Measurements from ENCODE around the gene MRRF.

The MRRF gene

GRCh38 chr9:122309861-122310260 lies 45.2 kb downstream of the MRRF start:
- Histone ChIP-seq H3K36me3 (ENCODE audit: control insufficient read depth, low read length) (peaks cover 86% of the 10 kb centered on the region), H3K9me2 (replicated peaks; ENCODE audit: control insufficient read depth, low read length) (no peaks in the 10 kb centered on the region)

GRCh38 chr9:122314165-122314564 lies 49.5 kb downstream of the MRRF start:
- Histone ChIP-seq H3K9me2 (replicated peaks; ENCODE audit: control insufficient read depth, low read length) (no peaks in the 10 kb centered on the region), H3K36me3 (ENCODE audit: control insufficient read depth, low read length) (peaks cover 74% of the 10 kb centered on the region), H3K4me3 (ENCODE audit: low read length) (no peak overlapping the region), H3K9me3 (ENCODE audit: control insufficient read depth, insufficient read depth, low read length) (no peaks in the 10 kb centered on the region), H3K79me2 (ENCODE audit: control insufficient read depth, low read length) (no peaks in the 10 kb centered on the region), H3F3A (ENCODE audit: control insufficient read depth, insufficient read depth) (no peaks in the 10 kb centered on the region; the same call in 1 of the 2 replicates), H3K4me2 (ENCODE audit: low read length) (no peak overlapping the region), H3K27ac (ENCODE audit: low read depth, low read length) (no peak overlapping the region), H3K27me3 (ENCODE audit: control insufficient read depth, low read length) (no peaks in the 10 kb centered on the region), H4K20me1 (ENCODE audit: control insufficient read depth, insufficient read depth, low read depth, low read length) (no peaks in the 10 kb centered on the region), H3K4me1 (ENCODE audit: control insufficient read depth, low read length) (no peaks in the 10 kb centered on the region)
- no peak for TF ChIP-seq EZH2phosphoT487 (IDR thresholded peaks at IDR 0.05; ENCODE audit: borderline replicate concordance, low read length)
- no peak for TF ChIP-seq CTCF (IDR thresholded peaks at IDR 0.05; ENCODE audit: low read depth, low read length, poor library complexity, severe bottlenecking)

More at GRCh38 chr9:122309861-122310260, 45.2 kb downstream of the MRRF start:
- no peak for TF ChIP-seq EZH2phosphoT487 (IDR thresholded peaks at IDR 0.05; ENCODE audit: borderline replicate concordance, low read length)
- TF ChIP-seq CTCF (IDR thresholded peaks at IDR 0.05; ENCODE audit: low read depth, low read length, poor library complexity, severe bottlenecking): no peak
- Histone ChIP-seq H3K27me3 (ENCODE audit: control insufficient read depth, low read length) (no peaks in the 10 kb centered on the region), H3K4me1 (ENCODE audit: control insufficient read depth, low read length) (no peaks in the 10 kb centered on the region), H3K27ac (ENCODE audit: low read depth, low read length) (no peak overlapping the region), H3K4me2 (ENCODE audit: low read length) (no peak overlapping the region), H3F3A (ENCODE audit: control insufficient read depth, insufficient read depth) (no peaks in the 10 kb centered on the region), H4K20me1 (ENCODE audit: control insufficient read depth, insufficient read depth, low read depth, low read length) (no peaks in the 10 kb centered on the region), H3K79me2 (ENCODE audit: control insufficient read depth, low read length) (no peaks in the 10 kb centered on the region), H3K9me3 (ENCODE audit: control insufficient read depth, insufficient read depth, low read length) (no peaks in the 10 kb centered on the region), H3K4me3 (ENCODE audit: low read length) (no peak overlapping the region)

- Histone ChIP-seq H3K9me3 (ENCODE audit: control insufficient read depth, insufficient read depth, low read length) (no peaks in the 10 kb centered on the region), H3K4me2 (ENCODE audit: low read length) (no peak overlapping the region), H3K27ac (ENCODE audit: low read depth, low read length) (no peak overlapping the region), H3K79me2 (ENCODE audit: control insufficient read depth, low read length) (no peaks in the 10 kb centered on the region), H3K4me1 (ENCODE audit: control insufficient read depth, low read length) (peaks cover 6% of the 10 kb centered on the region; the same call in 1 of the 2 replicates), H3K9me2 (replicated peaks; ENCODE audit: control insufficient read depth, low read length) (no peaks in the 10 kb centered on the region), H3K27me3 (ENCODE audit: control insufficient read depth, low read length) (no peaks in the 10 kb centered on the region), H3K36me3 (ENCODE audit: control insufficient read depth, low read length) (peaks cover 67% of the 10 kb centered on the region), H4K20me1 (ENCODE audit: control insufficient read depth, insufficient read depth, low read depth, low read length) (no peaks in the 10 kb centered on the region), H3K4me3 (ENCODE audit: low read length) (no peak overlapping the region), H3F3A (ENCODE audit: control insufficient read depth, insufficient read depth) (no peaks in the 10 kb centered on the region; the same call in 1 of the 2 replicates)
- no peak for TF ChIP-seq CTCF (IDR thresholded peaks at IDR 0.05; ENCODE audit: low read depth, low read length, poor library complexity, severe bottlenecking)
- TF ChIP-seq EZH2phosphoT487 (IDR thresholded peaks at IDR 0.05; ENCODE audit: borderline replicate concordance, low read length): no peak
Measured at GRCh38 chr9:122315534-122315933, 50.9 kb downstream of the MRRF start.

All from DOHH2 (cell line).